ENCODE measurements around the gene HIVEP3. TPM values are rescaled to one million over a fixed set of nuclear protein-coding genes. Genes with fewer than 3 reads are reported as not detected.

Gene HIVEP3
- polyA plus RNA-seq, 1 of the 3 experiments (the other 2 are of a cell fraction) = 6.4 TPM

GRCh38 chr1:41758500-41758899 is 160.2 kb downstream of the HIVEP3 start:
- ChIA-PET POLR2A (no interaction called here), CTCF (no interaction called here)
- no peaks in the 10 kb centered on the region for H4K20me1 ChIP-seq (ENCODE audit: insufficient read depth)
- WGBS (ENCODE audit: low lambda C conversion rate) = 54% methylated on average over 2 of the region's 2 CpGs
- no peak overlapping the region; the same call in 1 of the 2 replicates for H3K4me2 ChIP-seq
- no peak overlapping the region for H2AFZ ChIP-seq (ENCODE audit: low read depth)
- H3K9ac ChIP-seq = no peak overlapping the region
- no peak overlapping the region for H3K4me3 ChIP-seq (ENCODE audit: low read depth in 2 of 2, low read length in 1 of 2)
- H3F3A ChIP-seq (replicated peaks; ENCODE audit: insufficient read depth) = peaks cover 6% of the 10 kb centered on the region
- H3K4me1 ChIP-seq (ENCODE audit: control insufficient read depth in 1 of 2, insufficient read depth in 2 of 2, low read depth in 1 of 2, low read length in 1 of 2) = 0 out of 4 replicates have a peak, but pooled peaks cover 0 to 3% of the 10 kb centered on the region in 2 experiments
- H3K27me3 ChIP-seq (ENCODE audit: insufficient read depth) = no peaks in the 10 kb centered on the region
- no peak for DNase-seq
- H3K27ac ChIP-seq (ENCODE audit: low read depth in 2 of 2, low read length in 1 of 2) = peak overlapping the region in 1 of 2 experiments; percentile 41; a peak in 2 of 4 replicates
- no peaks in the 10 kb centered on the region for H3K79me2 ChIP-seq (ENCODE audit: insufficient read depth)
- TF ChIP-seq ELF1 (IDR thresholded peaks at IDR 0.05) (no peak), RFX5 (IDR thresholded peaks at IDR 0.05; ENCODE audit: low read length) (no peak), NFIC (IDR thresholded peaks at IDR 0.05; ENCODE audit: borderline replicate concordance) (peak; percentile 42)
- no peaks in the 10 kb centered on the region for H3K9me3 ChIP-seq
- no peaks in the 10 kb centered on the region for H3K36me3 ChIP-seq (replicated peaks in 1 of 2; ENCODE audit: control insufficient read depth in 1 of 2, insufficient read depth in 2 of 2, low read length in 1 of 2)
- no peaks in the 10 kb centered on the region for H3K9me2 ChIP-seq

GRCh38 chr1:41754540-41754939 is 164.2 kb downstream of the HIVEP3 start:
- H2AFZ ChIP-seq (ENCODE audit: low read depth) = no peak overlapping the region
- no peak for DNase-seq
- TF ChIP-seq NRF1 (IDR thresholded peaks at IDR 0.05; ENCODE audit: low read depth, low read length) (no peak), ELF1 (IDR thresholded peaks at IDR 0.05) (no peak), IRF3 (IDR thresholded peaks at IDR 0.05; ENCODE audit: low read depth, low read length) (no peak), TEAD4 (IDR thresholded peaks at IDR 0.05; ENCODE audit: borderline replicate concordance, insufficient read depth) (no peak), RCOR1 (IDR thresholded peaks at IDR 0.05; ENCODE audit: low read length) (no peak), YY1 (IDR thresholded peaks at IDR 0.05; ENCODE audit: low read depth) (no peak), CTCF (IDR thresholded peaks at IDR 0.05) (peak; percentile 28), FOSL2 (IDR thresholded peaks at IDR 0.05; ENCODE audit: borderline replicate concordance, low read depth) (no peak)
- no peaks in the 10 kb centered on the region for H3K36me3 ChIP-seq (replicated peaks in 1 of 2; ENCODE audit: control insufficient read depth in 1 of 2, insufficient read depth in 2 of 2, low read length in 1 of 2)
- POLR2A ChIA-PET = no interaction called here
- no peaks in the 10 kb centered on the region for H3K9me2 ChIP-seq
- H3F3A ChIP-seq (replicated peaks; ENCODE audit: insufficient read depth) = peaks cover 6% of the 10 kb centered on the region
- H3K9me3 ChIP-seq = no peaks in the 10 kb centered on the region
- H4K20me1 ChIP-seq (ENCODE audit: insufficient read depth) = no peaks in the 10 kb centered on the region
- CTCF ChIA-PET = no interaction called here
- H3K79me2 ChIP-seq (ENCODE audit: insufficient read depth) = no peaks in the 10 kb centered on the region
- no peak overlapping the region for H3K4me2 ChIP-seq
- 90% methylated on average over 6 of the region's 6 CpGs for WGBS (ENCODE audit: low lambda C conversion rate)
- no peak overlapping the region for H3K27ac ChIP-seq (ENCODE audit: low read depth in 2 of 2, low read length in 1 of 2)
- 0 out of 4 replicates have a peak, but pooled peaks cover 0 to 3% of the 10 kb centered on the region in 2 experiments for H3K4me1 ChIP-seq (ENCODE audit: control insufficient read depth in 1 of 2, insufficient read depth in 2 of 2, low read depth in 1 of 2, low read length in 1 of 2)
- H3K4me3 ChIP-seq (ENCODE audit: low read depth in 2 of 2, low read length in 1 of 2) = no peak overlapping the region
- no peak overlapping the region for H3K9ac ChIP-seq
- no peaks in the 10 kb centered on the region for H3K27me3 ChIP-seq (ENCODE audit: insufficient read depth)
